ENCODE measurements around the gene PTPN3.

PTPN3 gene

GRCh38 chr9:109458453-109459211, 39.5 kb downstream of the PTPN3 start:
- DNase-seq (ENCODE audit: insufficient read length) = no peak
- FAIRE-seq = no peak
- TF ChIP-seq POLR2AphosphoS5 (IDR thresholded peaks at IDR 0.05; ENCODE audit: low read depth, low read length) = no peak
- no peak for TF ChIP-seq TAF1 (IDR thresholded peaks at IDR 0.05; ENCODE audit: borderline replicate concordance, low read depth, low read length)
- TF ChIP-seq POLR2A (IDR thresholded peaks at IDR 0.05; ENCODE audit: low read depth, low read length) = no peak

GRCh38 chr9:109456811-109457210, 41.3 kb downstream of the PTPN3 start:
- FAIRE-seq (no peak), DNase-seq (ENCODE audit: insufficient read length) (no peak)
- no peak for TF ChIP-seq TAF1 (IDR thresholded peaks at IDR 0.05; ENCODE audit: borderline replicate concordance, low read depth, low read length)
- TF ChIP-seq POLR2AphosphoS5 (IDR thresholded peaks at IDR 0.05; ENCODE audit: low read depth, low read length) = no peak
- TF ChIP-seq POLR2A (IDR thresholded peaks at IDR 0.05; ENCODE audit: low read depth, low read length) = no peak

- DNase-seq (ENCODE audit: insufficient read length) (no peak), FAIRE-seq (no peak)
- TF ChIP-seq POLR2AphosphoS5 (IDR thresholded peaks at IDR 0.05; ENCODE audit: low read depth, low read length) (no peak), POLR2A (IDR thresholded peaks at IDR 0.05; ENCODE audit: low read depth, low read length) (no peak), TAF1 (IDR thresholded peaks at IDR 0.05; ENCODE audit: borderline replicate concordance, low read depth, low read length) (no peak)
Measured at GRCh38 chr9:109455861-109456260, 42.2 kb downstream of the PTPN3 start.

- TF ChIP-seq POLR2A (IDR thresholded peaks at IDR 0.05; ENCODE audit: low read depth, low read length) = no peak
- TF ChIP-seq TAF1 (IDR thresholded peaks at IDR 0.05; ENCODE audit: borderline replicate concordance, low read depth, low read length) = no peak
- no peak for TF ChIP-seq POLR2AphosphoS5 (IDR thresholded peaks at IDR 0.05; ENCODE audit: low read depth, low read length)
- DNase-seq (ENCODE audit: insufficient read length) (no peak), FAIRE-seq (no peak)
Measured at GRCh38 chr9:109455391-109455790, 42.7 kb downstream of the PTPN3 start.

DNA sequence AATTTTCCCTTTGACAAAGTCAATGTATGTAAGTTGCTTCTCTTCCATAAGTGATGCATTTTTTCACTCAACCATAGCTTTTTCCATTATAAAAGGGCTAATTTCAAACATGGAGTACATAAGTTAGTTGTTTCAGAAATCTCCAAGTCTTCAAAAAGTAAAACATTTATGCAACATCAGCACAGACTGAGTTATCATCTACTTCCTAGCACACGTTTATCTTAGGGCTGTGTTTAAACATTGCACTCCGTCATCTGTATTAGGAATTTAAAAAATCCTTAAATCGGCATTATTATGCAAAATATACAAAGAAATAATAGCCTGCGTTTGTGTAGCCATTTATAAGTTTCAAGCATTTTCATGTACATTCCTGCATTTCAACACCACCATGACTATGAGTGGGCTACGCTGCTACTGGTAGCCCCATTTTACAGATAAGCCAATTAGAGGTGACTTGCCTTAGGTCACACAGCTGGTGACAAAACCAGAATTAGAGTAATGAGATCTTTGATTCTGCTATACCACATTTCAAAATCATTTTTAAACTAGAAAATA, 43.4 kb downstream of the PTPN3 start:
- FAIRE-seq (no peak), DNase-seq (ENCODE audit: insufficient read length) (no peak)

GRCh38 chr9:109454041-109454440, 44.1 kb downstream of the PTPN3 start:
- DNase-seq (ENCODE audit: insufficient read length) (no peak), FAIRE-seq (no peak)
- TF ChIP-seq TAF1 (IDR thresholded peaks at IDR 0.05; ENCODE audit: borderline replicate concordance, low read depth, low read length) (no peak), POLR2AphosphoS5 (IDR thresholded peaks at IDR 0.05; ENCODE audit: low read depth, low read length) (no peak), POLR2A (IDR thresholded peaks at IDR 0.05; ENCODE audit: low read depth, low read length) (no peak)

More for the DNA sequence above, 43.4 kb downstream of the PTPN3 start:
- TF ChIP-seq POLR2AphosphoS5 (IDR thresholded peaks at IDR 0.05; ENCODE audit: low read depth, low read length) (no peak), POLR2A (IDR thresholded peaks at IDR 0.05; ENCODE audit: low read depth, low read length) (no peak), TAF1 (IDR thresholded peaks at IDR 0.05; ENCODE audit: borderline replicate concordance, low read depth, low read length) (no peak)

GRCh38 chr9:109453210-109453842, 44.8 kb downstream of the PTPN3 start:
- FAIRE-seq (no peak), DNase-seq (ENCODE audit: insufficient read length) (no peak)
- TF ChIP-seq TAF1 (IDR thresholded peaks at IDR 0.05; ENCODE audit: borderline replicate concordance, low read depth, low read length) (no peak), POLR2AphosphoS5 (IDR thresholded peaks at IDR 0.05; ENCODE audit: low read depth, low read length) (no peak), POLR2A (IDR thresholded peaks at IDR 0.05; ENCODE audit: low read depth, low read length) (no peak)

- FAIRE-seq (no peak), DNase-seq (ENCODE audit: insufficient read length) (no peak)
- TF ChIP-seq POLR2AphosphoS5 (IDR thresholded peaks at IDR 0.05; ENCODE audit: low read depth, low read length) (no peak), POLR2A (IDR thresholded peaks at IDR 0.05; ENCODE audit: low read depth, low read length) (no peak), TAF1 (IDR thresholded peaks at IDR 0.05; ENCODE audit: borderline replicate concordance, low read depth, low read length) (no peak)
Measured at GRCh38 chr9:109452761-109453160, 45.3 kb downstream of the PTPN3 start.

- no peak for DNase-seq (ENCODE audit: insufficient read length)
- FAIRE-seq = no peak
- TF ChIP-seq POLR2AphosphoS5 (IDR thresholded peaks at IDR 0.05; ENCODE audit: low read depth, low read length) (no peak), POLR2A (IDR thresholded peaks at IDR 0.05; ENCODE audit: low read depth, low read length) (no peak), TAF1 (IDR thresholded peaks at IDR 0.05; ENCODE audit: borderline replicate concordance, low read depth, low read length) (no peak)
Measured at GRCh38 chr9:109451311-109452025, 46.6 kb downstream of the PTPN3 start.

DNA sequence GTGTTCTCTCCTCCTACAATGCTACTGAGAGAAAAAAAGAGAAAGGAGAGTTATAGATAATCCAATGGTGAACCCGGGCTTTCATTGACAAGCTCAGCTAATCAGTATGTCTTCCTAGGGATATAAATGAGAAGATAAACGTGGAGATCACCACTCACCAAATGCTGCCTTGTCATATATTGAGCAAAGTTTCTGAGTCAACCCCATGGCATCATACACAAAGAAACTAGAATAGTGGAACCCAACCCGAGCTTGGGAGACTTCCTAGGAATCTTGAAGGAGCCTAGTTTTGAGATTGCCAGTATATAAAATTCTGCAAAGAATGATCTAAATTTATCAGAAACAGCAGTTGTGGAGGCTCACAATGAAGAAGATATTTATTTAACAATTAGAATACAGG, 47.8 kb downstream of the PTPN3 start:
- no peak for TF ChIP-seq TAF1 (IDR thresholded peaks at IDR 0.05; ENCODE audit: borderline replicate concordance, low read depth, low read length)
- no peak for TF ChIP-seq POLR2AphosphoS5 (IDR thresholded peaks at IDR 0.05; ENCODE audit: low read depth, low read length)
- TF ChIP-seq POLR2A (IDR thresholded peaks at IDR 0.05; ENCODE audit: low read depth, low read length) = no peak
- no peak for FAIRE-seq
- DNase-seq (ENCODE audit: insufficient read length) = no peak

Measured in GM12892 (cell line).